CD8-positive, alpha-beta memory T cell (primary cell): Measurements from ENCODE around the gene FAR1. TPM values are rescaled to one million over a fixed set of nuclear protein-coding genes. Genes with fewer than 3 reads are reported as not detected.

Experiments used
- CTCF ChIA-PET: fragments of 350-600 bp; sonication (Branson Sonifier 250); formaldehyde crosslinking; loops from one replicate; lab custom pipeline; 2021; ENCODE audit warnings: antibody characterized with exemption; lab: Charles Lee
- POLR2A ChIA-PET: fragments of 350-600 bp; sonication (Branson Sonifier 250); formaldehyde crosslinking; loops from one replicate; lab custom pipeline; 2021; ENCODE audit warnings: antibody characterized with exemption; lab: Charles Lee
- DNase-seq, 5 donors: peaks; one replicate each; pipeline versions ENCODE4 v3.0.0 to v3.0.0-alpha.2; 2020 to 2022; ENCODE audit warnings: mixed read lengths in 1 of 5
- H3K27ac ChIP-seq: one replicate; pipeline ENCODE4 v1.7.0; 2013; ENCODE audit warnings: low read depth, mild to moderate bottlenecking, low read length, moderate library complexity
- H3K27me3 ChIP-seq: 2 replicates; pipeline ENCODE4 v1.7.0; 2013; ENCODE audit warnings: low read length, mild to moderate bottlenecking; ENCODE audit not compliant: insufficient read depth, poor library complexity, severe bottlenecking
- H3K36me3 ChIP-seq: 2 replicates; pipeline ENCODE4 v1.7.0; 2013; ENCODE audit warnings: mild to moderate bottlenecking, low read length, moderate library complexity; ENCODE audit not compliant: insufficient read depth
- H3K4me1 ChIP-seq: 2 replicates; pipeline ENCODE4 v1.7.0; 2013; ENCODE audit warnings: mild to moderate bottlenecking, low read length, moderate library complexity; ENCODE audit not compliant: insufficient read depth
- H3K4me3 ChIP-seq: 2 replicates; pipeline ENCODE4 v1.7.0; 2013; ENCODE audit warnings: mild to moderate bottlenecking, low read length
- H3K9me3 ChIP-seq: 2 replicates; pipeline ENCODE4 v1.7.0; 2013; ENCODE audit warnings: mild to moderate bottlenecking, low read length
- H3K27ac Mint-ChIP-seq, 8 donors: one replicate each; pipeline ENCODE4 v1.8.0; 2020 to 2021; ENCODE audit warnings: mixed read lengths in 8 of 8, mild to moderate bottlenecking in 6 of 8, inconsistent platforms in 3 of 8, moderate library complexity in 3 of 8
- H3K27me3 Mint-ChIP-seq, 2 donors: one replicate each; pipeline ENCODE4 v1.8.0; 2020 to 2021; ENCODE audit warnings: mixed read lengths in 2 of 2, mild to moderate bottlenecking in 1 of 2, moderate library complexity in 1 of 2
- H3K36me3 Mint-ChIP-seq, 3 donors: one replicate each; pipeline ENCODE4 v1.8.0; 2020 to 2021; ENCODE audit warnings: mixed read lengths in 3 of 3, inconsistent platforms in 1 of 3, mild to moderate bottlenecking in 1 of 3
- H3K4me1 Mint-ChIP-seq, 3 donors: one replicate each; pipeline ENCODE4 v1.8.0; 2020 to 2021; ENCODE audit warnings: mixed read lengths in 3 of 3, inconsistent platforms in 1 of 3, mild to moderate bottlenecking in 1 of 3
- H3K4me3 Mint-ChIP-seq, 7 donors: one replicate each; pipeline ENCODE4 v1.8.0; 2020 to 2021; ENCODE audit warnings: mixed read lengths in 7 of 7, mild to moderate bottlenecking in 6 of 7, moderate library complexity in 4 of 7, inconsistent platforms in 2 of 7
- H3K9me3 Mint-ChIP-seq, 5 donors: one replicate each; pipeline ENCODE4 v1.8.0; 2020 to 2022; ENCODE audit warnings: mixed read lengths in 5 of 5, mild to moderate bottlenecking in 3 of 5, moderate library complexity in 2 of 5, inconsistent platforms in 1 of 5
- polyA plus RNA-seq: library from polyadenylated mRNA; unstranded; fragments of 300-500 nt; fragmentation: Illumina TruSeq; gene quantifications from one replicate; pipeline ENCODE4 v1.2.3, GENCODE V29; 2021
- total RNA-seq, 2 experiments: library from RNA; stranded (reverse); gene quantifications; one replicate each; pipeline ENCODE4 v1.2.3, GENCODE V29; 2021

FAR1 gene
- total and polyA plus RNA-seq, 3 experiments from 2014 or later = 11.1 to 48.3 (median 44.9) TPM

DNA sequence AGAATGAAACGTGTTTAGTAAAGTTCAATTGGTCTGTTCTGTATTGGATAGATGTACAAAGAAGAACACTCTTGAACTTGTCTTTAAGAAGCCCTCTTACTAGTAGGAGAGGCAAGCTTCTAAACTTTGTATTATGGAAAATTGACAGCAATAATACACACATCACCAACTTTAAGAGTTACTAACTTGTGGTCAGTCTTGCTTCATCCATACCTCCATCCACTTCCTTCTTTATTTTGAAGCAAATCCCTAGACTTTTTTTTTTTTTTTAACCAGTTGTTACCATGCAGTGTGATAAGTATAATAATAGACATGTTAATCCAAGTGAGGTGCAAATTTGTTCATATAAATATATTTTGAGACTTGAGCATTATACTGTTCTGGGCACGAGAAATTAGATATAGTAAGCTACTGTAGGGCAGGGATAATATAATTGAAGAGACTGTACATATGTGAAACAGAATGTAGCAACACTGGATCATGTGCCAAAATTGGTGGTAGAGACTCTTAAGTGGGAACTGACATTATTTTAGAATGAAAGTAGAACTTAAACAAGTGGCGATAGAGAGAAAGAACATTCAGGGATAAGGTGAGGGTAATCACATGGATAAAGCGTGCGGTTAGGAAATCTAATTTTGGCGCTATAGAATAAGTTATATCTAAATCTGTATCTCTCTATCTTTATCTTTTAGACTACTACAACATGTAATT is 6.5 kb downstream of the FAR1 start:
- Histone ChIP-seq H3K4me3 (no peak overlapping the region), H3K9me3 (no peaks in the 10 kb centered on the region), H3K4me1 (peaks cover 10% of the 10 kb centered on the region), H3K27me3 (no peaks in the 10 kb centered on the region), H3K27ac (no peak overlapping the region), H3K36me3 (no peaks in the 10 kb centered on the region)
- no peak for DNase-seq
- no peaks in the 10 kb centered on the region for H3K27me3 Mint-ChIP-seq
- peak overlapping the region in 1 of 8 donors; percentile 54 for H3K27ac Mint-ChIP-seq
- peaks cover 0 to 4% (median 3%) of the 10 kb centered on the region in 3 donors for H3K36me3 Mint-ChIP-seq
- CTCF ChIA-PET = no interaction called here
- peaks cover 54 to 84% (median 81%) of the 10 kb centered on the region in 3 donors for H3K4me1 Mint-ChIP-seq
- POLR2A ChIA-PET = no interaction called here
- no peaks in the 10 kb centered on the region for H3K9me3 Mint-ChIP-seq
- no peak overlapping the region for H3K4me3 Mint-ChIP-seq

GRCh38 chr11:13676576-13676975 is 8.1 kb downstream of the FAR1 start:
- H3K9me3 Mint-ChIP-seq = no peaks in the 10 kb centered on the region
- CTCF ChIA-PET = no interaction called here

GRCh38 chr11:13679768-13680167 is 11.3 kb downstream of the FAR1 start:
- Histone ChIP-seq H3K4me3 (no peak overlapping the region), H3K36me3 (no peaks in the 10 kb centered on the region), H3K27me3 (no peaks in the 10 kb centered on the region), H3K4me1 (peaks cover 7% of the 10 kb centered on the region), H3K27ac (no peak overlapping the region), H3K9me3 (no peaks in the 10 kb centered on the region)
- DNase-seq = no peak
- Mint-ChIP-seq H3K4me1 (peaks cover 52 to 92% (median 92%) of the 10 kb centered on the region in 3 donors), H3K27me3 (no peaks in the 10 kb centered on the region), H3K4me3 (no peak overlapping the region), H3K9me3 (no peaks in the 10 kb centered on the region), H3K27ac (no peak overlapping the region), H3K36me3 (peaks cover 0 to 1% (median 1%) of the 10 kb centered on the region in 3 donors)
- ChIA-PET POLR2A (no interaction called here), CTCF (no interaction called here)

More at GRCh38 chr11:13676576-13676975, 8.1 kb downstream of the FAR1 start:
- Histone ChIP-seq H3K9me3 (no peaks in the 10 kb centered on the region), H3K27ac (no peak overlapping the region), H3K36me3 (no peaks in the 10 kb centered on the region), H3K27me3 (no peaks in the 10 kb centered on the region), H3K4me3 (no peak overlapping the region), H3K4me1 (peaks cover 4% of the 10 kb centered on the region)
- peaks cover 53 to 88% (median 85%) of the 10 kb centered on the region in 3 donors for H3K4me1 Mint-ChIP-seq
- peak overlapping the region in 2 of 8 donors; percentile 2 to 15 for H3K27ac Mint-ChIP-seq
- H3K4me3 Mint-ChIP-seq = no peak overlapping the region
- POLR2A ChIA-PET = no interaction called here
- DNase-seq = no peak
- no peaks in the 10 kb centered on the region for H3K27me3 Mint-ChIP-seq
- peaks cover 0 to 6% (median 3%) of the 10 kb centered on the region in 3 donors for H3K36me3 Mint-ChIP-seq

DNA sequence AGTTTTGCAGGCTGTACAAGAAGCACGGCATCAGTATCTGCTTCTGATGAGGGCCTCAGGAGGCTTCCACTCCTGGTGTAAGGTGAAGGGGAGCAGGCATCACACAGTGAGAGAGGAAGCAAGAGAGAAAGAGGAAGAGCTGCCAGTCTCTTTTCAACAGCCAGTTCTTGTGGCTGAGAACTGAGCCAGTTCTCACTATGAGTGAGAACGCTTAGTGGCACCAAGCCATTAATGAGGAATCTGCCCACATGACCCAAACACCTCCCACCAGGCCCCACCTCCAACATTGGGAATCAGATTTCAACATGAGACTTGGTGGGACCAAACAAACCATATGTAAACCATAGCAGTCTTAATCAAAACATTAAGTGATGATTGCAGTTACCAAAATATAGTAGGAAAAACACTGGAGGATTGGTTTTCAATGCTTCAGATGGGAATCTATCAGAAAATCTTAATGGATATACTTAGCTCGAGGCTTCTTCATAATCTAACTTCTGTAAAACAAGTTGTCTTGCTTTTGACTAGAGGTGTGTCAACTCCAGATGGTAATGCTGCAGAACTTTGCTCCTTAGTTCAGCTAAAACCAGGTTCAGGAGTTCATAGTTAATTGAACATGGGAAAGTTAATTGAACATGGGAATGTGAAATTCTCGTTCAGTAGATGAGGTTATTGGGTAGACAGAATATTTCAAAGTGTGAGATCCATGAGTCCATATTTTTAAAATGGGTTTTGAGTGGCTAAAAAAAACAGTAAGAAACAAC is 12.2 kb downstream of the FAR1 start:
- Histone ChIP-seq H3K36me3 (no peaks in the 10 kb centered on the region), H3K27ac (no peak overlapping the region), H3K27me3 (no peaks in the 10 kb centered on the region), H3K9me3 (no peaks in the 10 kb centered on the region), H3K4me3 (no peak overlapping the region), H3K4me1 (peaks cover 7% of the 10 kb centered on the region)
- H3K4me3 Mint-ChIP-seq = no peak overlapping the region
- peak overlapping the region in 5 of 8 donors; percentile 4 to 73 (median 36) for H3K27ac Mint-ChIP-seq
- CTCF ChIA-PET = no interaction called here
- H3K27me3 Mint-ChIP-seq = no peaks in the 10 kb centered on the region
- peaks cover 0 to 8% (median 1%) of the 10 kb centered on the region in 3 donors for H3K36me3 Mint-ChIP-seq
- POLR2A ChIA-PET = no interaction called here
- H3K9me3 Mint-ChIP-seq = no peaks in the 10 kb centered on the region
- H3K4me1 Mint-ChIP-seq = peaks cover 53 to 93% (median 93%) of the 10 kb centered on the region in 3 donors
- no peak for DNase-seq

- CTCF ChIA-PET = no interaction called here
- H3K4me1 Mint-ChIP-seq = peaks cover 52 to 92% (median 91%) of the 10 kb centered on the region in 3 donors
Measured at GRCh38 chr11:13681446-13681845, 13.0 kb downstream of the FAR1 start.

DNA sequence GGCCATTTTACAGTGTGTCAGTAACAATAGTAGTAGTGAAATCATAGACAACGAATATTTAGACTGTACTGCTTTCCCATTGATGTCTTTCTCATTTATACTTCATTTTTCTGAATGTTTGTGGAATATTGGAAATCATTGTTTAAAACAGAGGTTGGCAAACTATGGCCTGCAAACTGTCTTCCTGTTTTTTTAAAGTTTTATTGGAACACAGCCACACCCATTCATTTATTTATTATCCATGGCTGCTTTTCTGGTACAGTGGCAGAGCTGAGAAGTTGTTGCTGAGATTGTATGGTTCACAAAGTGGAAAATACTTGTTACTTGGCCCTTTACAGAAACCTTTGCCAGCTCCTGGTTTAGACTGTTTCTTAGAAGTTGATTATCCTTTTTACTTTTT is 13.7 kb downstream of the FAR1 start:
- Histone ChIP-seq H3K4me1 (peaks cover 7% of the 10 kb centered on the region), H3K27me3 (no peaks in the 10 kb centered on the region), H3K9me3 (no peaks in the 10 kb centered on the region), H3K27ac (no peak overlapping the region), H3K36me3 (no peaks in the 10 kb centered on the region), H3K4me3 (no peak overlapping the region)
- Mint-ChIP-seq H3K9me3 (no peaks in the 10 kb centered on the region), H3K36me3 (peaks cover 0 to 13% (median 2%) of the 10 kb centered on the region in 3 donors), H3K4me1 (peaks cover 49 to 85% (median 84%) of the 10 kb centered on the region in 3 donors), H3K27me3 (no peaks in the 10 kb centered on the region), H3K4me3 (no peak overlapping the region), H3K27ac (no peak overlapping the region)
- ChIA-PET POLR2A (no interaction called here), CTCF (no interaction called here)
- DNase-seq = no peak

More at GRCh38 chr11:13681446-13681845, 13.0 kb downstream of the FAR1 start:
- Histone ChIP-seq H3K27ac (no peak overlapping the region), H3K27me3 (no peaks in the 10 kb centered on the region), H3K4me1 (peaks cover 7% of the 10 kb centered on the region), H3K36me3 (no peaks in the 10 kb centered on the region), H3K9me3 (no peaks in the 10 kb centered on the region), H3K4me3 (no peak overlapping the region)
- Mint-ChIP-seq H3K27me3 (no peaks in the 10 kb centered on the region), H3K4me3 (no peak overlapping the region), H3K27ac (peak overlapping the region in 1 of 8 donors; percentile 3), H3K9me3 (no peaks in the 10 kb centered on the region), H3K36me3 (peaks cover 0 to 13% (median 1%) of the 10 kb centered on the region in 3 donors)
- DNase-seq = no peak
- POLR2A ChIA-PET = no interaction called here

GRCh38 chr11:13685461-13686108 is 17.1 kb downstream of the FAR1 start:
- Mint-ChIP-seq H3K27me3 (no peaks in the 10 kb centered on the region), H3K27ac (no peak overlapping the region), H3K36me3 (peaks cover 5 to 13% (median 7%) of the 10 kb centered on the region in 3 donors), H3K4me1 (peaks cover 36 to 67% (median 60%) of the 10 kb centered on the region in 3 donors), H3K9me3 (no peaks in the 10 kb centered on the region), H3K4me3 (no peak overlapping the region)
- H3K27me3 ChIP-seq = no peaks in the 10 kb centered on the region
- ChIA-PET POLR2A (no interaction called here), CTCF (no interaction called here)
- no peak overlapping the region for H3K4me3 ChIP-seq
- peaks cover 3% of the 10 kb centered on the region for H3K4me1 ChIP-seq
- no peak overlapping the region for H3K27ac ChIP-seq
- no peaks in the 10 kb centered on the region for H3K36me3 ChIP-seq
- no peak for DNase-seq
- H3K9me3 ChIP-seq = no peaks in the 10 kb centered on the region
